IMR-90 (cell line): ENCODE data around the gene S1PR3. TPM values are rescaled to one million over a fixed set of nuclear protein-coding genes. Genes with fewer than 3 reads are reported as not detected.

Source experiments
- ATAC-seq: fragments of 200-7000 bp; cut with Tn5 transposase; 2 replicates; pipeline ENCODE4 v1.9.1; 2020; ENCODE audit warnings: low read depth, mild to moderate bottlenecking, moderate library complexity
- BruUV-seq: library from RNA; stranded (reverse); fragments of 400-500 nt; replicated peaks from 2 replicates; lab custom pipeline; 2021; lab: Mats Ljungman, UMichigan
- CTCF ChIA-PET: fragments of 300-600 bp; formaldehyde crosslinking; extraction: SDS; loops from one replicate; lab custom pipeline; 2021; ENCODE audit warnings: antibody characterized with exemption; lab: Yijun Ruan, JAX
- POLR2A ChIA-PET: fragments of 300-600 bp; sonication (Branson Sonifier 250); formaldehyde crosslinking; loops from one replicate; lab custom pipeline; 2022; ENCODE audit warnings: antibody characterized with exemption; ENCODE audit not compliant: unreplicated experiment; lab: Charles Lee
- DNase-seq: peaks from one replicate; pipeline ENCODE4 v3.0.0; 2013
- H2AFZ ChIP-seq: replicated peaks from 2 replicates; pipeline ENCODE3; 2013; ENCODE audit warnings: low read length, mild to moderate bottlenecking; ENCODE audit not compliant: poor library complexity
- H2AK5ac ChIP-seq: 2 replicates; pipeline ENCODE4 v1.6.1; 2013; ENCODE audit warnings: low read depth, low read length, inconsistent platforms
- H2AK9ac ChIP-seq: replicated peaks from 2 replicates; pipeline ENCODE3; 2013; ENCODE audit warnings: mild to moderate bottlenecking, low read depth, low read length, moderate library complexity; ENCODE audit not compliant: poor library complexity
- H2BK120ac ChIP-seq: 2 replicates; pipeline ENCODE4 v1.6.1; 2013; ENCODE audit warnings: low read depth, low read length, inconsistent platforms
- H2BK15ac ChIP-seq: 3 replicates; pipeline ENCODE4 v1.6.1; 2013; ENCODE audit warnings: low read depth, low read length, inconsistent platforms
- H2BK20ac ChIP-seq: 2 replicates; pipeline ENCODE4 v1.6.1; 2013; ENCODE audit warnings: low read depth, mild to moderate bottlenecking, inconsistent platforms, low read length, moderate library complexity
- H2BK5ac ChIP-seq: 2 replicates; pipeline ENCODE4 v1.6.1; 2013; ENCODE audit warnings: mild to moderate bottlenecking, low read depth, low read length, inconsistent platforms; ENCODE audit not compliant: poor library complexity, severe bottlenecking
- H3K14ac ChIP-seq: replicated peaks from 2 replicates; pipeline ENCODE4 v1.6.1; 2013; ENCODE audit warnings: low read depth, low read length, inconsistent platforms
- H3K18ac ChIP-seq: 2 replicates; pipeline ENCODE4 v1.6.1; 2013; ENCODE audit warnings: low read depth, low read length, control low read depth
- H3K23ac ChIP-seq: 2 replicates; pipeline ENCODE4 v1.6.1; 2013; ENCODE audit warnings: low read depth, low read length, inconsistent platforms
- H3K27ac ChIP-seq: 2 replicates; pipeline ENCODE4 v1.5.1; 2013; ENCODE audit warnings: mild to moderate bottlenecking, control low read depth, low read length; ENCODE audit not compliant: insufficient read depth
- H3K27me3 ChIP-seq: 2 replicates; pipeline ENCODE4 v1.6.1; 2013; ENCODE audit warnings: low read length; ENCODE audit not compliant: control insufficient read depth, insufficient read depth
- H3K36me3 ChIP-seq: 2 replicates; pipeline ENCODE4 v1.6.1; 2013; ENCODE audit warnings: low read length, mixed read lengths; ENCODE audit not compliant: control insufficient read depth, insufficient read depth
- H3K4ac ChIP-seq: 2 replicates; pipeline ENCODE4 v1.6.1; 2013; ENCODE audit warnings: low read depth, low read length, inconsistent platforms
- H3K4me1 ChIP-seq: 2 replicates; pipeline ENCODE4 v1.6.1; 2013; ENCODE audit warnings: low read length, mixed read lengths; ENCODE audit not compliant: control insufficient read depth, insufficient read depth
- H3K4me2 ChIP-seq: 2 replicates; pipeline ENCODE4 v1.6.1; 2013; ENCODE audit warnings: low read depth, mild to moderate bottlenecking, control low read depth, low read length, moderate library complexity
- H3K4me3 ChIP-seq: 2 replicates; pipeline ENCODE4 v1.5.1; 2013; ENCODE audit warnings: low read depth, mild to moderate bottlenecking, control low read depth, low read length, moderate library complexity; ENCODE audit not compliant: insufficient read depth
- H3K56ac ChIP-seq: 2 replicates; pipeline ENCODE4 v1.6.1; 2013; ENCODE audit warnings: low read length, inconsistent platforms; ENCODE audit not compliant: insufficient read depth; ENCODE audit errors: extremely low read depth
- H3K79me1 ChIP-seq, 2 experiments: 2 replicates each; pipeline ENCODE4 v1.6.1; 2013; ENCODE audit warnings: low read length in 2 of 2, inconsistent platforms in 1 of 2, low read depth in 1 of 2
- H3K9ac ChIP-seq: 2 replicates; pipeline ENCODE4 v1.6.1; 2013; ENCODE audit warnings: low read depth, low read length, control low read depth
- H3K9me1 ChIP-seq: 2 replicates; pipeline ENCODE4 v1.6.1; 2013; ENCODE audit warnings: low read length, inconsistent platforms; ENCODE audit not compliant: insufficient read depth
- H3K9me3 ChIP-seq: 2 replicates; pipeline ENCODE4 v1.6.1; 2013; ENCODE audit warnings: low read length; ENCODE audit not compliant: control insufficient read depth, insufficient read depth
- H4K20me1 ChIP-seq: 2 replicates; pipeline ENCODE4 v1.6.1; 2013; ENCODE audit warnings: low read length, inconsistent platforms; ENCODE audit not compliant: insufficient read depth
- H4K5ac ChIP-seq: 2 replicates; pipeline ENCODE4 v1.6.1; 2013; ENCODE audit warnings: mild to moderate bottlenecking, low read depth, low read length, control low read depth
- H4K8ac ChIP-seq, 2 experiments: 2 replicates each; pipeline ENCODE4 v1.6.1; 2013; ENCODE audit warnings: low read depth in 2 of 2, low read length in 2 of 2, control low read depth in 1 of 2, inconsistent platforms in 1 of 2
- H4K91ac ChIP-seq: 2 replicates; pipeline ENCODE4 v1.6.1; 2013; ENCODE audit warnings: low read depth, low read length, inconsistent platforms; ENCODE audit not compliant: insufficient read depth
- BHLHE40 ChIP-seq: fragments of 150-350 bp; IDR thresholded peaks from 2 replicates; pipeline ENCODE4 v1.6.1; 2016; ENCODE audit warnings: mild to moderate bottlenecking, low read depth, low read length
- CEBPB ChIP-seq: IDR thresholded peaks from 2 replicates; pipeline ENCODE4 v1.6.1; 2012; ENCODE audit warnings: low read depth, low read length, improper control_type of control experiment
- CHD1 ChIP-seq: IDR thresholded peaks from 2 replicates; pipeline ENCODE4 v1.6.1; 2012; ENCODE audit warnings: low read depth, low read length, improper control_type of control experiment
- CTCF ChIP-seq: conservative IDR thresholded peaks from 2 replicates; pipeline ENCODE4 v1.5.1; 2012; ENCODE audit warnings: mild to moderate bottlenecking, low read depth, low read length, improper control_type of control experiment
- ELK1 ChIP-seq: fragments of 150-350 bp; IDR thresholded peaks from 2 replicates; pipeline ENCODE4 v1.6.1; 2016; ENCODE audit warnings: low read depth, mild to moderate bottlenecking, low read length, moderate library complexity, borderline replicate concordance
- FOS ChIP-seq: fragments of 150-350 bp; IDR thresholded peaks from 2 replicates; pipeline ENCODE4 v1.6.1; 2016; ENCODE audit warnings: low read depth, low read length
- MAFK ChIP-seq: IDR thresholded peaks from 2 replicates; pipeline ENCODE4 v1.6.1; 2012; ENCODE audit warnings: low read depth, low read length, improper control_type of control experiment
- MAZ ChIP-seq: IDR thresholded peaks from 2 replicates; pipeline ENCODE4 v1.6.1; 2012; ENCODE audit warnings: low read depth, mild to moderate bottlenecking, low read length, improper control_type of control experiment, moderate library complexity, borderline replicate concordance
- MXI1 ChIP-seq: IDR thresholded peaks from 2 replicates; pipeline ENCODE4 v1.6.1; 2012; ENCODE audit warnings: low read depth, mild to moderate bottlenecking, low read length, moderate library complexity, borderline replicate concordance
- NFE2L2 ChIP-seq: fragments of 150-350 bp; IDR thresholded peaks from 2 replicates; pipeline ENCODE4 v1.6.1; 2016; ENCODE audit warnings: low read depth, mild to moderate bottlenecking, low read length
- POLR2A ChIP-seq: IDR thresholded peaks from 2 replicates; pipeline ENCODE4 v1.6.1; 2012; ENCODE audit warnings: mild to moderate bottlenecking, low read depth, low read length
- RAD21 ChIP-seq: IDR thresholded peaks from 2 replicates; pipeline ENCODE4 v1.6.1; 2012; ENCODE audit warnings: low read length, improper control_type of control experiment
- RCOR1 ChIP-seq: IDR thresholded peaks from 2 replicates; pipeline ENCODE4 v1.6.1; 2012; ENCODE audit warnings: mild to moderate bottlenecking, low read length, improper control_type of control experiment; ENCODE audit not compliant: insufficient replicate concordance
- RFX5 ChIP-seq: IDR thresholded peaks from 2 replicates; pipeline ENCODE4 v1.8.0; 2012; ENCODE audit warnings: low read depth, mild to moderate bottlenecking, low read length, moderate library complexity
- SMC3 ChIP-seq: fragments of 150-350 bp; IDR thresholded peaks from 2 replicates; pipeline ENCODE4 v1.6.1; 2016; ENCODE audit warnings: low read depth, mild to moderate bottlenecking, antibody characterized with exemption, low read length, moderate library complexity
- USF2 ChIP-seq: fragments of 150-350 bp; IDR thresholded peaks from 2 replicates; pipeline ENCODE4 v1.6.1; 2017; ENCODE audit warnings: mild to moderate bottlenecking, antibody characterized with exemption, low read length, low read depth
- WGBS, 2 experiments: methylation state at CpG; one replicate each; pipeline versions ENCODE4 v1.1.5 to v1.1.7; 2013; ENCODE audit warnings: missing lambda C conversion rate in 2 of 2; ENCODE audit not compliant: insufficient read length in 1 of 2; ENCODE audit errors: extremely low coverage in 2 of 2; 5-methylcytosine and 5-hydroxymethylcytosine counted together
- dilution Hi-C: fragments of 300-500 bp; cut with HindIII; formaldehyde crosslinking; loops from one replicate; pipeline ENCODE4 v1.14.3; 2018; ENCODE audit warnings: low sequenced_read_pairs; ENCODE audit not compliant: unreplicated experiment
- in situ Hi-C: fragments of 300-500 bp; cut with MboI; formaldehyde crosslinking; loops from 3 replicates; pipeline ENCODE4 v1.14.3; 2019; ENCODE audit warnings: low sequenced_read_pairs, inconsistent platforms, mixed read lengths
- intact Hi-C: fragments of 100-400 bp; cut with micrococcal nuclease; formaldehyde crosslinking; loops from 2 replicates; pipeline ENCODE4 v1.10.0; 2022
- polyA plus RNA-seq, 3 experiments: library from polyadenylated mRNA; depleted of rRNA; stranded (reverse); fragments of >200 nt; gene quantifications; 2 replicates each; pipeline ENCODE4 v1.2.3, GENCODE V29; 2012; ENCODE audit warnings: low replicate concordance in 1 of 3
- total RNA-seq: library from RNA; depleted of rRNA; stranded (reverse); fragments of >200 nt; gene quantifications from 2 replicates; pipeline ENCODE4 v1.2.3, GENCODE V29; 2012

Gene S1PR3
- total and polyA plus RNA-seq, 2 of the 4 experiments (the other 2 are of a cell fraction), result 28.4 to 28.7 TPM

DNA sequence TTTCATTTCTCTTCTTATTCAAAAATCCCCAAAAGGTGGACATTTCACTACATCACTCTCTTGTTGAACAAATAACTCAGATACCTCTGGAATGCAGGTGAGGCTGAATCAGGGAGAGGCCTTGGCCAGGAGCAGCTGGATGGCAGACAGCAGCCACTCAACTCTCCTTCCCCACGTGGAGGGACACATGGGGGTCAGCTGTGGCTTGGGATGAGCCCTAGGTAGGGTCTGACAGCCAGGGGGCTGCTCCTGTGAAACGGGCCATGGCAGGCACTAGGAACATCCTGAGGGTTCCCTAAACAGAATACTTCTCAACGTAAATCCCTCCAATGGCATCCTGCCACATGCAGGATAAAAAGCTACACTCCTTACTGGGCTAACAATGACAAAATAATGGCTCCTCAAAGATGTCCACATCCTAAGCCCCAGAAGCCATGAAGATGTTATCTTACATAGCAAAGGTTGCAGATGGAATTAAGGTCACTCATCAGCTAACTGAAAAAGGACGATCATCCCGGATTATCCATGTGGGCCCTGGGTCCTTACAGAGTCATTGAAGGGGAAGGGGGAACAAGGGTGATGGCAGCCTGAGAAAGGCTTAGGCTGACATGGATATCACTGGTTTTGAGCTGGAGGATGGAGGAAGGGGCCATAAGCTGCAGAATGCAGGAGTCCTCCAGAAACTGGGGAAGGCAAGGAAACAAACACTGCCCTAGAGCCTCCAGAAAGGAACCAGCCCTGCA lies 31.4 kb upstream of the S1PR3 start:
- Histone ChIP-seq H2BK5ac (no peak overlapping the region), H3K79me1 (no peaks in the 10 kb centered on the region), H4K8ac (no peak overlapping the region), H2BK20ac (no peak overlapping the region), H3K4me3 (no peak overlapping the region), H4K5ac (no peak overlapping the region), H3K56ac (no peak overlapping the region), H2AFZ (no peak overlapping the region), H3K14ac (no peak overlapping the region), H2BK15ac (no peak overlapping the region), H3K36me3 (no peaks in the 10 kb centered on the region), H3K4me2 (no peak overlapping the region), H3K4me1 (no peaks in the 10 kb centered on the region), H3K27me3 (peaks cover 29% of the 10 kb centered on the region), H4K20me1 (no peaks in the 10 kb centered on the region), H2BK120ac (no peak overlapping the region), H3K9ac (no peak overlapping the region), H4K91ac (no peak overlapping the region), H2AK9ac (no peak overlapping the region), H2AK5ac (no peak overlapping the region), H3K9me3 (no peaks in the 10 kb centered on the region), H3K23ac (no peak overlapping the region), H3K4ac (no peak overlapping the region), H3K27ac (no peak overlapping the region), H3K9me1 (peaks cover 3% of the 10 kb centered on the region; the same call in 1 of the 2 replicates), H3K18ac (no peak overlapping the region)
- in situ Hi-C loops, result no loop called here
- DNase-seq (no peak), ATAC-seq (no peak)
- POLR2A ChIA-PET, result no interaction called here
- dilution Hi-C loops, result no loop called here
- BruUV-seq, result no TSS peak
- no CpG with 5 or more reads among the region's 5 CpGs for WGBS, 2 experiments
- intact Hi-C loops, result no loop called here
- CTCF ChIA-PET, result no interaction called here
- TF ChIP-seq RFX5 (no peak), MAZ (no peak), MXI1 (no peak), POLR2A (no peak), RCOR1 (no peak), CTCF (no peak), BHLHE40 (no peak), MAFK (no peak), CEBPB (no peak), USF2 (no peak), CHD1 (no peak), RAD21 (no peak), NFE2L2 (no peak), ELK1 (no peak), SMC3 (no peak), FOS (no peak)
